Neural crest cell (in vitro differentiated cells): ENCODE data around the gene PRAMEF5. TPM values are rescaled to one million over a fixed set of nuclear protein-coding genes. Genes with fewer than 3 reads are reported as not detected.
"Not testable (repeated sequence)": the region's sequence is repeated elsewhere in the genome, so short reads cannot be mapped to it uniquely, and the experiment has no call there.

ENCODE experiments used
- DNase-seq: peaks from one replicate; pipeline ENCODE4 v3.0.0; 2021; ENCODE audit warnings: low read depth, mixed read lengths, low spot score
- H3K27ac Mint-ChIP-seq: one replicate; pipeline ENCODE4 v1.8.0; 2021; ENCODE audit warnings: mild to moderate bottlenecking, mixed read lengths; ENCODE audit not compliant: unreplicated experiment
- H3K27me3 Mint-ChIP-seq: 2 replicates; pipeline ENCODE4 v1.8.0; 2021; ENCODE audit warnings: low read depth, mild to moderate bottlenecking, mixed read lengths
- H3K36me3 Mint-ChIP-seq: 2 replicates; pipeline ENCODE4 v1.8.0; 2021; ENCODE audit warnings: low read depth, mild to moderate bottlenecking, mixed read lengths
- H3K4me1 Mint-ChIP-seq: 2 replicates; pipeline ENCODE4 v1.8.0; 2021; ENCODE audit warnings: mixed read lengths
- H3K4me3 Mint-ChIP-seq: one replicate; pipeline ENCODE4 v1.8.0; 2021; ENCODE audit warnings: mild to moderate bottlenecking, mixed read lengths
- H3K9me3 Mint-ChIP-seq: 2 replicates; pipeline ENCODE4 v1.8.0; 2021; ENCODE audit warnings: mixed read lengths
- total RNA-seq: library from RNA; stranded (reverse); gene quantifications from 2 replicates; pipeline ENCODE4 v1.2.1, GENCODE V29; 2021

PRAMEF5 gene
- total RNA-seq, 1 donor from 2014 or later, result not detected

DNA sequence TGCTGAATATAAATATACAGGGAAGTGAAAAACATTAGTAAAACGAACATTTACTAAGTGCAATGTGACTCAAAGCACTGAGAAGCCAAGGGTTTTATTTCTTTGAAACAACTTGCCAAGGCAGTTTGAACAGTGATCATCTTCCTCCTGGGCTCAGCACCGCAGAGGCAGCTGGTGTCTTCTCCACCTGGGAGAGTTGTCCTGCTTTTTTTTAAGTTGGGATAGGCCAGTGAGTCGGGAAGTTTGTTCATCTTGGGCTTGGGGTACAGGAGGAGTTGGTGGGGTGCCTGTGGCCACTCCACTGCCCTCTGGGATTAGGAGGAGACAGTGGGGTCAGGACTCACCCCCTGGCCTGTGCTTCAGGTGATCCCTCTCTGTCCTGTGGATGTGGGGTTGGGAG is 35.0 kb downstream of the PRAMEF5 start:
- H3K4me3 Mint-ChIP-seq, H3K9me3 Mint-ChIP-seq, H3K36me3 Mint-ChIP-seq, H3K27me3 Mint-ChIP-seq, DNase-seq, H3K4me1 Mint-ChIP-seq, H3K27ac Mint-ChIP-seq: not testable (repeated sequence)

- not testable (repeated sequence) for DNase-seq, H3K27me3 Mint-ChIP-seq, H3K27ac Mint-ChIP-seq, H3K4me1 Mint-ChIP-seq, H3K9me3 Mint-ChIP-seq, H3K36me3 Mint-ChIP-seq, H3K4me3 Mint-ChIP-seq
These were observed 43.4 kb downstream of the PRAMEF5 start for GRCh38 chr1:13297216-13297931.

- not testable (repeated sequence) for H3K4me1 Mint-ChIP-seq, H3K4me3 Mint-ChIP-seq, H3K27me3 Mint-ChIP-seq, DNase-seq, H3K27ac Mint-ChIP-seq, H3K9me3 Mint-ChIP-seq, H3K36me3 Mint-ChIP-seq
These were observed 44.7 kb downstream of the PRAMEF5 start for GRCh38 chr1:13298699-13299098.

GRCh38 chr1:13302197-13302596 is 48.2 kb downstream of the PRAMEF5 start:
- not testable (repeated sequence) for H3K4me1 Mint-ChIP-seq, H3K36me3 Mint-ChIP-seq, H3K9me3 Mint-ChIP-seq, DNase-seq, H3K27ac Mint-ChIP-seq, H3K27me3 Mint-ChIP-seq, H3K4me3 Mint-ChIP-seq

DNA sequence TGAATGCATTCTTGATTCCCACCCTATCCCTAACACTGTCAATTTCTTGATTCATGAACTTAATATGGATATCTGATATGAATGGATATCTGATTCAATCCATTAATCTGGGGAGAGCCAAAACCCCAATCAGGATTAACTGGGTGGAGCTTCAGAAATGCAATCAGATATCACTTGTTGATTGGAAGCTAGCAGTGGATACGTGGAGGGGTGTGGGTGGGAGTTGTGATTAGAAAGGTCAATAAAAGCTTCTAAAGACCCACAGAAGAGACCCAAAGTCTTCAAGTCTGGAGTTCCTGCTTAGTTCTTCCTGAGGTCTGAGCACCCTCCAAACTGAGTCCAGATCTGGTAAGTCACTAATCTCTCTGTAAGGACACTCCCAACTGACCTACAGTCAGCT is 49.2 kb downstream of the PRAMEF5 start, which contains the start of gene PRAMEF33:
Gene PRAMEF33 (plus strand): TSS at position 301 of the 400 bp plus-strand sequence. CDS start 2,416 bp downstream, outside the sequence.
- H3K27ac Mint-ChIP-seq, DNase-seq, H3K27me3 Mint-ChIP-seq, H3K9me3 Mint-ChIP-seq, H3K4me3 Mint-ChIP-seq, H3K4me1 Mint-ChIP-seq, H3K36me3 Mint-ChIP-seq: not testable (repeated sequence)

Other genes starting within 250 kb of the PRAMEF5 start
- not detected in 2 replicates for gene PRAMEF27, start 197.6 kb upstream of the PRAMEF5 start, total RNA-seq
- gene HNRNPCL3, start 193.4 kb upstream of the PRAMEF5 start, total RNA-seq, result not detected in 2 replicates
- not detected in 2 replicates for gene PRAMEF25, start 183.4 kb upstream of the PRAMEF5 start, total RNA-seq
- gene HNRNPCL2, start 137.3 kb upstream of the PRAMEF5 start, total RNA-seq, result not detected in 2 replicates
- not detected in 2 replicates for gene PRAMEF26, start 98.2 kb upstream of the PRAMEF5 start, total RNA-seq
- gene HNRNPCL4, start 88.6 kb upstream of the PRAMEF5 start, total RNA-seq, result not detected in 2 replicates
- gene PRAMEF9, start 82.3 kb upstream of the PRAMEF5 start, total RNA-seq, result not detected in 2 replicates
- not detected in 2 replicates for gene PRAMEF13, start 52.8 kb upstream of the PRAMEF5 start, total RNA-seq
- not detected in 2 replicates for gene PRAMEF18, start 28.0 kb upstream of the PRAMEF5 start, total RNA-seq
- gene PRAMEF8, start 30.9 kb downstream of the PRAMEF5 start, total RNA-seq, result not detected in 2 replicates
- gene PRAMEF33, start 49.3 kb downstream of the PRAMEF5 start, total RNA-seq, result not detected in 2 replicates
- not detected in 2 replicates for gene PRAMEF15, start 61.4 kb downstream of the PRAMEF5 start, total RNA-seq
- not detected in 2 replicates for gene PRAMEF14, start 92.9 kb downstream of the PRAMEF5 start, total RNA-seq
- not detected in 2 replicates for gene PRAMEF19, start 117.7 kb downstream of the PRAMEF5 start, total RNA-seq
- gene PRAMEF17, start 135.4 kb downstream of the PRAMEF5 start, total RNA-seq, result not detected in 2 replicates
- gene PRAMEF20, start 156.3 kb downstream of the PRAMEF5 start, total RNA-seq, result not detected in 2 replicates